HG03045 (cell line): Measurements from ENCODE around the gene IPPK.

Experiments used
- ATAC-seq: cut with Tn5 transposase; IDR thresholded peaks from one replicate; pipeline ENCODE4 v1.9.1; 2021; ENCODE audit warnings: mild to moderate bottlenecking, moderate library complexity; ENCODE audit not compliant: unreplicated experiment

The IPPK gene

GRCh38 chr9:92686954-92687353 is 17.0 kb upstream of the IPPK start:
- no peak for ATAC-seq

- ATAC-seq: no peak
Measured at GRCh38 chr9:92685022-92685421, 15.1 kb upstream of the IPPK start.

- ATAC-seq: no peak
Measured at GRCh38 chr9:92682269-92682668, 12.3 kb upstream of the IPPK start.

- no peak for ATAC-seq
Measured at GRCh38 chr9:92680166-92681119, 10.5 kb upstream of the IPPK start.

- no peak for ATAC-seq
Measured at GRCh38 chr9:92679413-92680165, 9.7 kb upstream of the IPPK start.

- ATAC-seq: no peak
Measured at GRCh38 chr9:92671323-92671722, 1.4 kb upstream of the IPPK start.

- ATAC-seq: peak; percentile 22
Measured at GRCh38 chr9:92669527-92669889, 423 bp downstream of the IPPK start.

- ATAC-seq: no peak
Measured at GRCh38 chr9:92668746-92669526, 995 bp downstream of the IPPK start.

- no peak for ATAC-seq
Measured at GRCh38 chr9:92666912-92667532, 2.9 kb downstream of the IPPK start.

- no peak for ATAC-seq
Measured at GRCh38 chr9:92666236-92666635, 3.7 kb downstream of the IPPK start.

GRCh38 chr9:92665836-92666235 is 4.1 kb downstream of the IPPK start:
- no peak for ATAC-seq

- ATAC-seq: no peak
Measured at GRCh38 chr9:92664394-92665152, 5.4 kb downstream of the IPPK start.

- ATAC-seq: no peak
Measured at GRCh38 chr9:92663951-92664350, 6.0 kb downstream of the IPPK start.

- ATAC-seq: no peak
Measured at GRCh38 chr9:92663126-92663525, 6.8 kb downstream of the IPPK start.

GRCh38 chr9:92661743-92662142 is 8.2 kb downstream of the IPPK start:
- no peak for ATAC-seq

GRCh38 chr9:92661127-92661526 is 8.8 kb downstream of the IPPK start:
- no peak for ATAC-seq

- ATAC-seq: no peak
Measured at GRCh38 chr9:92660266-92660665, 9.7 kb downstream of the IPPK start.

- ATAC-seq: no peak
Measured at GRCh38 chr9:92659601-92660000, 10.3 kb downstream of the IPPK start.

- ATAC-seq: no peak
Measured at GRCh38 chr9:92658611-92659010, 11.3 kb downstream of the IPPK start.

- no peak for ATAC-seq
Measured at GRCh38 chr9:92658176-92658575, 11.8 kb downstream of the IPPK start.
